Measurements from ENCODE around the gene MAPK11. TPM values are rescaled to one million over a fixed set of nuclear protein-coding genes. Genes with fewer than 3 reads are reported as not detected.

Gene MAPK11
- total and polyA plus RNA-seq, 8 donors = 0.29 to 13.6 (median 8.9) TPM; not detected in 1

DNA sequence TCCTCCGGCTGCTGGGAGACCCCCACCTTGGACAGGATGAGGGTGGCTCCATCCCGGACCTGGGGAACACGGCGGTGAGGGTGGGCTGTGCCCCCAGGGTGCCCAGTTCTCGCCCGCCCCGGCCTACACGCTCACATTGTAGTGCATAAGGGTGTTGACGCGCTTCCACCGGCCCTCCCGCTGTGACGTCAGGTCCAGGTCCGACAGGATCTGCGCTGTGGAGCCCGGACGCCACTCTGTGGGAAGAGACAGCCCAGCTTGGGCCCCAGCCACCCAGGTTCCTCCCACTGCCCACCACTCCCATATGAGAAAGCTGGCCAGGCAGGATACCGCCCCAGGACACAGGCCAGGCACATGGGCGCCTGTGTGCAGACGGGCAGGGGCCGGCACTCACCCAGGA is 8.3 kb upstream of the MAPK11 start:
- no peaks in the 10 kb centered on the region for H3K9me3 ChIP-seq
- H3K27me3 ChIP-seq = no peaks in the 10 kb centered on the region
- no peak for DNase-seq
- H3K27ac ChIP-seq = peak overlapping the region in 3 of 5 donors; percentile 18 to 92 (median 88)
- no peak overlapping the region for H3K4me3 ChIP-seq
- WGBS, 5 donors = 88 to 94% (median 92%) methylated on average over 21 of the region's 21 CpGs
- intact Hi-C loops (cut with DNase I; ENCODE audit: low total_unique reads) = loop anchor here (5.0 kb wide), 1 partner anchor 59 kb away; no protein-coding TSS in a partner anchor
- no peak for TF ChIP-seq EP300 (IDR thresholded peaks at IDR 0.05)
- no peak for TF ChIP-seq POLR2AphosphoS5 (IDR thresholded peaks at IDR 0.05)
- no peak for TF ChIP-seq POLR2A (IDR thresholded peaks at IDR 0.05)
- TF ChIP-seq, protein P1, sequence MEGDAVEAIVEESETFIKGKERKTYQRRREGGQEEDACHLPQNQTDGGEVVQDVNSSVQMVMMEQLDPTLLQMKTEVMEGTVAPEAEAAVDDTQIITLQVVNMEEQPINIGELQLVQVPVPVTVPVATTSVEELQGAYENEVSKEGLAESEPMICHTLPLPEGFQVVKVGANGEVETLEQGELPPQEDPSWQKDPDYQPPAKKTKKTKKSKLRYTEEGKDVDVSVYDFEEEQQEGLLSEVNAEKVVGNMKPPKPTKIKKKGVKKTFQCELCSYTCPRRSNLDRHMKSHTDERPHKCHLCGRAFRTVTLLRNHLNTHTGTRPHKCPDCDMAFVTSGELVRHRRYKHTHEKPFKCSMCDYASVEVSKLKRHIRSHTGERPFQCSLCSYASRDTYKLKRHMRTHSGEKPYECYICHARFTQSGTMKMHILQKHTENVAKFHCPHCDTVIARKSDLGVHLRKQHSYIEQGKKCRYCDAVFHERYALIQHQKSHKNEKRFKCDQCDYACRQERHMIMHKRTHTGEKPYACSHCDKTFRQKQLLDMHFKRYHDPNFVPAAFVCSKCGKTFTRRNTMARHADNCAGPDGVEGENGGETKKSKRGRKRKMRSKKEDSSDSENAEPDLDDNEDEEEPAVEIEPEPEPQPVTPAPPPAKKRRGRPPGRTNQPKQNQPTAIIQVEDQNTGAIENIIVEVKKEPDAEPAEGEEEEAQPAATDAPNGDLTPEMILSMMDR (IDR thresholded peaks at IDR 0.05) = no peak
- H3K36me3 ChIP-seq = peaks cover 85 to 93% (median 87%) of the 10 kb centered on the region in 4 donors
- H3K4me1 ChIP-seq = peaks cover 27 to 79% (median 53%) of the 10 kb centered on the region in 4 donors

GRCh38 chr22:50277761-50278160 is 7.6 kb upstream of the MAPK11 start:
- Histone ChIP-seq H3K4me3 (no peak overlapping the region), H3K9me3 (no peaks in the 10 kb centered on the region), H3K4me1 (peaks cover 24 to 75% (median 49%) of the 10 kb centered on the region in 4 donors), H3K27ac (peak overlapping the region in 3 of 5 donors; percentile 18 to 92 (median 25)), H3K27me3 (peaks cover 0 to 2% (median 0%) of the 10 kb centered on the region in 3 donors), H3K36me3 (peaks cover 78 to 86% (median 80%) of the 10 kb centered on the region in 4 donors)
- TF ChIP-seq EP300 (IDR thresholded peaks at IDR 0.05) (no peak), POLR2AphosphoS5 (IDR thresholded peaks at IDR 0.05) (no peak), POLR2A (IDR thresholded peaks at IDR 0.05) (no peak)
- TF ChIP-seq, protein P1 (IDR thresholded peaks at IDR 0.05) = no peak
- 68 to 83% (median 74%) methylated on average over 20 to 25 of the region's 25 CpGs for WGBS, 5 donors
- DNase-seq = no peak
- intact Hi-C loops (cut with DNase I; ENCODE audit: low total_unique reads) = loop anchor here (5.0 kb wide), 1 partner anchor 60 kb away; no protein-coding TSS in a partner anchor

GRCh38 chr22:50276143-50276542 is 6.0 kb upstream of the MAPK11 start:
- Histone ChIP-seq H3K9me3 (no peaks in the 10 kb centered on the region), H3K36me3 (peaks cover 62 to 70% (median 64%) of the 10 kb centered on the region in 4 donors), H3K27ac (peak overlapping the region; percentile 3 to 71 (median 46)), H3K4me3 (peak overlapping the region in 2 of 4 donors; percentile 6 to 7), H3K27me3 (peaks cover 0 to 18% (median 3%) of the 10 kb centered on the region in 3 donors), H3K4me1 (peaks cover 26 to 75% (median 50%) of the 10 kb centered on the region in 4 donors)
- WGBS, 5 donors = 37 to 59% (median 52%) methylated on average over 20 to 25 of the region's 25 CpGs
- intact Hi-C loops (cut with DNase I; ENCODE audit: low total_unique reads) = loop anchor here (5.0 kb wide), 1 partner anchor 61 kb away; no protein-coding TSS in a partner anchor
- peak; percentile 80 to 81 for DNase-seq
- TF ChIP-seq, protein P1 (IDR thresholded peaks at IDR 0.05) = peak in 4 of 7 experiments; percentile 36 to 94 (median 75)
- TF ChIP-seq EP300 (IDR thresholded peaks at IDR 0.05) (no peak), POLR2AphosphoS5 (IDR thresholded peaks at IDR 0.05) (no peak), POLR2A (IDR thresholded peaks at IDR 0.05) (no peak)

- Histone ChIP-seq H3K27ac (peak overlapping the region; percentile 32 to 71 (median 49)), H3K4me3 (no peak overlapping the region), H3K9me3 (no peaks in the 10 kb centered on the region), H3K4me1 (peaks cover 28 to 75% (median 51%) of the 10 kb centered on the region in 4 donors), H3K36me3 (peaks cover 55 to 63% (median 56%) of the 10 kb centered on the region in 4 donors), H3K27me3 (peaks cover 0 to 25% (median 3%) of the 10 kb centered on the region in 3 donors)
- 71 to 77% (median 76%) methylated on average over 26 to 43 of the region's 43 CpGs for whole genome bisulfite sequencing, 5 donors
- TF ChIP-seq POLR2A (IDR thresholded peaks at IDR 0.05) (no peak), EP300 (IDR thresholded peaks at IDR 0.05) (no peak), POLR2AphosphoS5 (IDR thresholded peaks at IDR 0.05) (no peak)
- TF ChIP-seq, protein P1 (IDR thresholded peaks at IDR 0.05) = no peak
- intact Hi-C loops (cut with DNase I; ENCODE audit: low total_unique reads) = loop anchor here (5.0 kb wide), 1 partner anchor 62 kb away; no protein-coding TSS in a partner anchor
- no peak for DNase-seq
These were observed 5.2 kb upstream of the MAPK11 start for GRCh38 chr22:50275181-50276055.
